HG02642 (cell line): ENCODE data around the gene SDK1.

Experiments used
- ATAC-seq: cut with Tn5 transposase; IDR thresholded peaks from one replicate; pipeline ENCODE4 v1.9.1; 2021; ENCODE audit warnings: mild to moderate bottlenecking; ENCODE audit not compliant: unreplicated experiment, poor library complexity

The SDK1 gene, protein sequence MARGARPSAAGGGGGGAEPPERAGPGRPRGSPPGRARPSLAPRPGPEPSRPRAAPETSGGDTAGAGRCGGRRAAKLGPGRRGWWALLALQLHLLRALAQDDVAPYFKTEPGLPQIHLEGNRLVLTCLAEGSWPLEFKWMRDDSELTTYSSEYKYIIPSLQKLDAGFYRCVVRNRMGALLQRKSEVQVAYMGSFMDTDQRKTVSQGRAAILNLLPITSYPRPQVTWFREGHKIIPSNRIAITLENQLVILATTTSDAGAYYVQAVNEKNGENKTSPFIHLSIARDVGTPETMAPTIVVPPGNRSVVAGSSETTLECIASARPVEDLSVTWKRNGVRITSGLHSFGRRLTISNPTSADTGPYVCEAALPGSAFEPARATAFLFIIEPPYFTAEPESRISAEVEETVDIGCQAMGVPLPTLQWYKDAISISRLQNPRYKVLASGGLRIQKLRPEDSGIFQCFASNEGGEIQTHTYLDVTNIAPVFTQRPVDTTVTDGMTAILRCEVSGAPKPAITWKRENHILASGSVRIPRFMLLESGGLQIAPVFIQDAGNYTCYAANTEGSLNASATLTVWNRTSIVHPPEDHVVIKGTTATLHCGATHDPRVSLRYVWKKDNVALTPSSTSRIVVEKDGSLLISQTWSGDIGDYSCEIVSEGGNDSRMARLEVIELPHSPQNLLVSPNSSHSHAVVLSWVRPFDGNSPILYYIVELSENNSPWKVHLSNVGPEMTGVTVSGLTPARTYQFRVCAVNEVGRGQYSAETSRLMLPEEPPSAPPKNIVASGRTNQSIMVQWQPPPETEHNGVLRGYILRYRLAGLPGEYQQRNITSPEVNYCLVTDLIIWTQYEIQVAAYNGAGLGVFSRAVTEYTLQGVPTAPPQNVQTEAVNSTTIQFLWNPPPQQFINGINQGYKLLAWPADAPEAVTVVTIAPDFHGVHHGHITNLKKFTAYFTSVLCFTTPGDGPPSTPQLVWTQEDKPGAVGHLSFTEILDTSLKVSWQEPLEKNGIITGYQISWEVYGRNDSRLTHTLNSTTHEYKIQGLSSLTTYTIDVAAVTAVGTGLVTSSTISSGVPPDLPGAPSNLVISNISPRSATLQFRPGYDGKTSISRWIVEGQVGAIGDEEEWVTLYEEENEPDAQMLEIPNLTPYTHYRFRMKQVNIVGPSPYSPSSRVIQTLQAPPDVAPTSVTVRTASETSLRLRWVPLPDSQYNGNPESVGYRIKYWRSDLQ (N-terminal part only)

DNA sequence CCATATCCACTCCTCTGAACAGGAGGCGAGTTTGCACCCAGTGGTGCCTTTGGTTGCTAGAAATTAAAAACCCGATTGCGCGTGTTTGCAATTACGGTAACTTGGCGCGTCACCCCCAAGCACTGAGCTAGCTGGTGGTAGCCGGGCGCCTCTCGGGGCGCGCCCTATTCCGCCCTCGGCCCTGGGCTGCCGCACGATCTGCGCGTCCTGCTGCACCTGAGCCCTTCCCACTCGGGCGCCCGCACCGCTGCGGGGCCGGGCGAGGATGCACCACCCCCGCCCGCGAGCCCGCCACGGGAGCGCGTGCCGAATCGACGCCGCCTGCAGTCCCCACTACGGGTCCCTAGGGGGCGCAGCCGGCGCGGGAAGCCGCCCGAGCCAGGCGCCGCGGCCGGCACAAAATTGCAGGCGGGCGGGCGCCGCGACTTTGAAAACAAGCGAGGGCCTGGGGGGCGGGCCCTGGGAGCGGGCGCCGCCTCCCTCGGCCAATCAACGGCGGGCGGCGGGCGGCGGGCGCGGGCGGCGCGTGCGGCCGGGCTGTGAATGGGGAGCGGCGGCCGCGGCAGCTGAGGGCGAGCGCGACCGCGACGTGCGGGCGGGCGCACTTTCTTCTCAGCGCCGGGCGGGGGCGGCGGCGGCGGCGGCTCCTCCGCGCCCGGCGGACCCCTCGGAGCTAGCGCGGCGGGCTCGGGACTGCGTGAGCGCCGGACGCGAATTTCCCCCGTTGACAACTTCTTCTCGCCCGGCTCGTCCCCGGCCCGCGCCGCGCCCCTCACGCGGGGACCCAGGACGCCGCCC is at the start of gene SDK1:
SDK1 (plus strand) TSS at position 602 of the 798 bp plus-strand sequence. CDS start 335 bp downstream, outside the sequence.
- ATAC-seq = peak; percentile 90

DNA sequence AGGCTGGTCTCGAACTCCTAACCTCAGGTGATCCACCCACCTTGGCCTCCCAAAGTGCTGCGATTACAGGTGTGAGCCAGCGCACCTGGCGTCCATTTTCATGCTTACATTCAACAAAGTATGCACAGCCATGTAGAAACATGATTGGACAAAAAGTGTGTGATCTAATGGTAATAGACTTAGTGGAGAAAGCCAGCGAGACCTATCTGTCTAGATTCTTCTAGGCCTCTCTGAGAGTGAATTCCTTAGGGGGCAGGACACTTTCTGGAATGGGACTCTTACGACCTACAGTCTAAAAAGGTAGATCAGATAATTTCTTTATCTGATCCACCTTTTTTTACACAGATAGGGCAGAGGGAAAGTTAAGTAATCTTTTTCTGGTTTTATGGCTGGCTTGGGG is 46.3 kb upstream of the SDK1 start:
- ATAC-seq = no peak

DNA sequence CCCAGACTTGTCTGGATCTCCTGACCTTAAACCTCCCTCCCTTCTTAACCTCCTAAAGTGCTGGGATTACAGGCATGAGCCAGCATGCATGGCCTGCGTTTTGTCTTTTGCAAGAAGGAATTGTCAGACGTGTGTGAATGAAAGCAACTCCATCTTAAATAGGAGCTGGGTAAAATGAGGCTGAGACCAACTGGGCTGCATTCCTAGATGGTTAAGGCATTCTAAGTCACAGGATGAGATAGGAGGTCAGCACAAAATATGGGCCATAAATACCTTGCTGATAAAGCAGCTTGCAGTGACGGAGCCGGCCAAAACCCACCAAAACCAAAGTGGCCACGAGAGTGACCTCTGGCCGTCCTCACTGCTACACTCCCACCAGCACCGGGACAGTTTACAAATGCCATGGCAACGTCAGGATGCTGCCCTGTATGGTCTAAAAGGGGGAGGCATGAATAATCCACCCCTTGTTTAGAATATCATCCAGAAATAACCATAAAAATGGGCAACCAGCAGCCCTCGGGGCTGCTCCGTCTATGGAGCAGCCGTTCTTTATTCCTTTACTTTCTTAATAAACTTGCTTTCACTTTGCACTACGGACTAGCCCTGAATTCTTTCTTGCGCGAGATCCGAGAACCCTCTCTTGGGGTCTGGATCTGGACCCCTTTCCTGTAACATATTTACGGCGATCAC is 41.2 kb upstream of the SDK1 start:
- no peak for ATAC-seq

DNA sequence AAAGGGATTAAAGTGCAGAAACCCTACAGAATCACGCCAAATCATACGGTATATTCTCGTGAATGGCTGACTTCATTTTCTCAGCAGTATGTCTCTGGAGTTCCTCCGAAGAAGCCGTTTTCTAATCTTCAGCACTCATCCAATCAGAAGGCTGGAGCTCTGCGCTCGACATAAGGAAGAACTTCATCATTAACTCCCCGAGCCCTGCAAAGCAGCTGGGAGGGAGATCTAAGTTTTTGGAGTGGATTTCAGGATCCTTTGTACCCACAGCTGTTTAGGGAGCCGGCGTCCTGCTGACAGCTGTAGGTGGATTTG is 40.7 kb upstream of the SDK1 start:
- ATAC-seq = no peak

DNA sequence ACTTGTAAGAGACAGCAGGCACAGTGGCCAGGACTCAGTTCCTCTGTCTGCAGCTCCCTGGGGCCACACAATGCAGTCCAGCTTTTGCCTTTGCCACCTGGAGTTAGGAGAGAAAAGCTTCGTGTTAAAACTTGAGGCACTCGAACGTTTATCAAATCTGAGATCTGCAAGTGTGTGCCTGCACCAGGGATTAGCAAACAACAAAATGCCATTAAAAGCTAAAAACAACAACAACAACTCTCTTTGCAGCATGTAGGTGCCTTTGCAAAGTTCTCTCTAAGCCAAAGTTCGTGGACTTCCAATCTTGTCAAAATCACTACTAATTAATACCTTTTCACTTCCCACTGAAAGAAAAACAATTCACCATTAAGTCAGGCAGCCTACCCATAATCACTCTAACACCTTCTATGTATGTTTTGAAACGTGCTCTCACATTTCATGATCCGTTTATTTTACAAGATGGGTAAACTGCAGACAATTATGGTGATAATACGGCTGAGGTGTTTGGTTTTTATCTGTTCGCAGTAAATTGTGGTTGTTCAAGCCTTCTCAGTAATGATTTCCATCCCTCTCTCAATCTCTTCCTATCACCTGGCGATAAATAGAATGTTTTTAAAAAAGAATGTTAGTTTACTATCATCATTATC is 36.2 kb upstream of the SDK1 start:
- no peak for ATAC-seq

DNA sequence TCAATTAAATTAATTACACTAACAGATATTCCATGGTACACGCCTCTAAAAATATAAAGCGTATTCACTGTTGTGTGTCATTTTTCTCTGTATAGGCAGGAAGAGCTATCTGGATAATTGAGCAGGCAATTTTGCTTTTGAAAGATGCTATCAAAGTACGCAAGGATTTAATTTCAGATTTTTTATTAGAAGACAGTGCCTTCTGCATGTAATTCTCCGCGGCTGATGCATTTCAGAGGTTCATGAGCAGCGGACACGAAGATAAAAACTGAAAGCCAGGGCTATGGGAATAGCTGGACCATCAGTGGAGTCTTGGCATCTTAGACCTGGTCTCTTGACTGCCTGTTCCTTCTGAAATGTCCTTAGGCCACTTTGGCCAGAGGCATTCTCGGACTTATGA is 35.7 kb upstream of the SDK1 start:
- ATAC-seq = no peak

DNA sequence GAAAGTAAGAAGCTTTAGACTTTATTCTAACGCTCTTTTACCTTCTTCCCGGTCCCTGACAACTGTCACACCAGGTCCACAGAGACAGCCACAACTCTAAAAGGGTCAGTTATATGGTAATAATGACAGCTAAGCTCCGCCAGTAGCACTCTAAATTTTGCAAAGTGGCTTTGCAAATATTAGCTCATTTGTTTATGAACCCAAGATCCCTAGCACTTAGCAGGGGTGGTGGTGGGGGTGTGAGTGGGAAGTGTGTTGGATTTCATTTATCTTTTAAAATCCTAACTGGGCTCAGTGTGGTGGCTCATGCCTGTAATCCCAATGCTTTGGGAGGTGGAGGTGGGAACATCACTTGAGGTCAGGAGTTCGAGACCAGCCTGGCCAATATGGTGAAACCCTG is 34.8 kb upstream of the SDK1 start:
- ATAC-seq = no peak

DNA sequence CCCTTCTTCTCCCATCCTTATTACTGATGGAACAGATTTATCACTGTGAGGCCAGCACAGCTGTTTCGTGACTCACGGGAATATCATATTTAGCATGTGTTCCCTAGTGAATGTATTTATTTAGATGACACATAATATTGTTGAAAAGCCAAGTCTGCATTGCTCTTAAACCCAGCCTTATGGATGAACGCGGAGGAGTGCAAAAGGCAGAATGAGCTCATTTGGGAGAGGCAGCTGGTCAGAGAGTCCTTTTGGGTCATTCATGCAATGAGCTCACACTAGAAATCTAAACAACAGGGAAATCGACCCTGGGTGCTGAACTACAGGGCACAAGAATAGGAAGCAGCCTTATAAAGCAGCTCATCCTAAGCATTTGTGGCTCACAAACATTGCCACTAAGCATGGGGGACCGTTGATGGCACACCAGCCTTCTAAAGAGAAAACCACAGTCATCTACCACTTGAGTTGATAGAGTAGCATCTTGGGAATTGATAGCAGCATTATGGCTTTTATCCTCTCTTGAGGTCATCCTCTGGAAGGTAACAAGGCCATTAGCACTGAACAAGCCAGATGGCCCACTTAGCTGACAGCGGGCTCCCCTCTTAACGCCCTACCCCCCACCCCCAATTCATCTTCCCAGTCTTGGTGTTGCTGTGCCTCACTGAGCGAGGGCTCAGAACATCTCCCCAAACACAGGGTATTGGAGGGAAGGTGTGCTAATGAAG is 32.9 kb upstream of the SDK1 start:
- no peak for ATAC-seq

DNA sequence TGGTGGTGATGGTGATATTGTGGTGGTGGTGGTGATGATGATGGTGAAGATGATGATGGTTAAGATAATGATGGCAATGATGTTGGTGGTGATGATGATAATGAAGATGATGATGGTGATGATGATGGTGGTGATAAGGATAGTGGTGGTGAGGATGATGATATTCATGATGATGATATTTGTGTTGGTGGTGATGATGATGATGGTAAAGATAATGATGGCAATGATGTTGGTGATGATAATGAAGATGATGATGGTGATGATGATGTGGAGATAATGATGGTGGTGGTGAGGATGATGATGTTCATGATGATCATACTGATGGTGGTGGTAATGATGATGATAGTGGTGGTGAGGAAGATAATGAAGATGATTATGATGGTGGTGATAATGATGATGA is 30.7 kb upstream of the SDK1 start:
- ATAC-seq = no peak

DNA sequence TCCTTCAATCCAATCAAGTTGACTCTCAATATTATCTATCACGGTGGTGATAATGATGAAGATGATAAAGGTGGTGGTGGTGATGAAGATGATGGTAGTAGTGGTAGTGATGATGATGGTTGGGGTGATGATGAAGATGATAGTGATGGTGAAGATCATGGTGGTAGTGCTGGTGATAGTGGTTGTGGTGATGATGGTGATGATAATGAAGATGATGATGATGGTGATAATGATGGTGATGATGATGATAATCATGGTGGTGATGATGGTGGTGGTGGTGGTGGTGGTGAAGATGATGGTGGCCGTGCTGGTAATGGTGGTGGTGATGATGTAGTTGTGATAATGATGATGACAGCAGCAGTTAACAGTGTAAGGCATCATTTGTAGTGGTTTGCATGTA is 29.8 kb upstream of the SDK1 start:
- ATAC-seq = no peak

DNA sequence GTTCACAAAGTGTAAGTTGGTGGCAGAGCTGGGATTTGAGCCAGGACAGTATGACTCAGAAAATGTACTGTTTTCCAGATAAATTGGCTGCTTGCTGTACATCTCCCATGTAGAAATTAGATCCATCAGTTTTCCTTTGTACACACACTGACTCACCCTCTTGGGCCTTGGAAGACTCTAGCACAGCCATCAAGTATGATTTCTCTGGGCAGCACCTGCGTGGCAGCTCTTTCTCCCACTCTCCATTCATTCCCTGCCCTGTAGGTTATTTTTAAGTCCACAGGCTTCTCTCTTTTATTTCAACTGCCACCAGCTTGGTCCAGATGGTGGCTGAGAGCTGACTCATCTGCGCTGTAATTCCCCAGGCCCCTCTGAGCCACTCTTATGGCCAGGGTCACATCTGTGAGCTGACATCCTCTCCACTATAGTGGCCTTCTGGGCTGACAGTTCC is 28.3 kb upstream of the SDK1 start:
- ATAC-seq = no peak

DNA sequence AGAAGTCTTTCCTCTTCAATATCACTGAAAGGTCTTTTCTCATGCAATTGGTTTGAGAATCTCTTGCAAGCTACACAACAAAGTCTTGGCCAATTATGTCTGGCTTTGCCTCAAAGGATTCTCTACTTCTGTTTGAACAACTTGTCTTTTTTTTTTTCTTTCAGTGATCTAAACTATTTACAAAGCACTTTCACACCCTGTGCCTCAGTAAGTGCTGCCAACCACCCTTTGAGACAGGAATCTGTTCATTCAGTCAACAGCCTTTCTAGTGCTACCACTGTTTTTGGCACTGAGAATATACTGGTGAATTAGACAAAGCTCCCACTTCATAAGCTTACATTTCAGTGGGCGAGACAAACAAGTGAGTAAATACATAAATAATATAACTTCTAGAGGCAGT is 26.9 kb upstream of the SDK1 start:
- no peak for ATAC-seq

DNA sequence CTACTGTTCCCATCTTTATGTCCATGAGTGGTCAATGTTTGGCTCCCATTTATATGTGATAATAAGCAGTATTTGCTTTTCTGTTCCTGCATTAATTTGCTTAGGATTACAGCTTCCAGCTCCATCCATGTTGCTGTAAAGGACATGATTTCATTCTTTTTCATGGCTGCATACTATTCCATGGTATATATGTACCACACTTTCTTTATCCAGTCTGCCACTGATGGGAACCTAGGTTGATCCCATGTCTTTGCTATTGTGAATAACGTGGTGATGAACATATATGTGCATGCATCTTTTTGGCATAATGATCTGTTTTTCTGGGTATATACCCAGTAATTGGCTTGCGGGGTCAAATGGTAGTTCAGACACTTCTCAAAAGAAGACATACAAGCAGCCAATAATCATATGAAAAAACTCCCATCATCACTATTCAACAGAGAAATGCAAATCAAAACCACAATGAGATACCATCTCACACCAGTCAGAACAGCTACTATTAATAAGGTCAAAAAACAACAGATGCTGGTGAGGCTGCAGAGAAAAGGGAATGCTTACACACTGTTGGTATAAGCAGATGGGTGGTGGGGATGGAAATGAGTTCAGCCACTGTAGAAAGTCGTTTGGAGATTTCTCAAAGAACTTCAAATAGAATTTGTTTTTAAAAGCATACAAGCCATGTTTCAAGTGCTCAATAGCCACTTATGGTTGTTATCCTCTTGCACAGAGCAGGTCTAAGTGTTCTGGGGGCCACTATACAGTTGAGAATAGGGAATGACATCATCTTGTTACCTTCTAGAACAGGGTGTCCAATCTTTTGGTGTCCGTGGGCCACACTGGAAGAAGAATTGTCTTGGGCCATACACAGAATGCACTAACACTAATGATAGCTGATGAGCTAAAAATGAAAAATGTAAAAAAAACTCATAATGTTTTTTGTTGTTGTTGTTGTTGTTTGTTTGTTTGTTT is 23.2 kb upstream of the SDK1 start:
- ATAC-seq = no peak

DNA sequence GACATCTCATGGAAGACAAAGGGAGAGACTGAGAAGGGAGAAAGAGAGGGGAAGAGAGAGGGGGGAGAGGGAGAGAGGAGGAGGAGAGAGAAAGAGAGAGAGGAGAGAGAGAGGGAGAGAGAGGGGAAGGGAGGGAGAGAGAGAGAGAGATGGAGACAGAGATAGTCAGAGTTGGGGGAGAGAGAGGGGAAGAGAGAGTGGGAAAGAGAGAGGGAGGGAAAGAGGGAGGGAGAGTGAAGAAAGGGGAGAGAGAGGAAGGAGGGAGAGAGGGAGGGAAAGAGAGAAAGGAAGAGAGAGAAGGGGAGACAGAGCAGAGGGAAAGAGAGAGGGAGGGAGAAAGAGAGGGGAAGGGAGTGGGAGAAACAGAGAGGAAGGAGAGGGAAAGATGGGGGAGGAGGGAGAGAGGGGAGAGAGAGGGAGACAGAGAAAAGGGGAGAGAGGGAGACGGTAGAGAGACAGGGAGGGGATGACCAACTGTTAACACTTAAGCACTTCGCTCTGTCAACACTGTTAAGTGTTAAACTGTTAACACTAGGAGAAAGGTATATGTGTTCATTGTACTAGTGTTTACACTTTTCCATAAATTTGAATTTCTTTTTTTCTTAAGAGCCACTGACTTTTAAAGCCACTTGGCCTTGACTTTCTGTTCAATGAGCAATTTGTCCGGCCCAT is 21.8 kb upstream of the SDK1 start:
- ATAC-seq = no peak

DNA sequence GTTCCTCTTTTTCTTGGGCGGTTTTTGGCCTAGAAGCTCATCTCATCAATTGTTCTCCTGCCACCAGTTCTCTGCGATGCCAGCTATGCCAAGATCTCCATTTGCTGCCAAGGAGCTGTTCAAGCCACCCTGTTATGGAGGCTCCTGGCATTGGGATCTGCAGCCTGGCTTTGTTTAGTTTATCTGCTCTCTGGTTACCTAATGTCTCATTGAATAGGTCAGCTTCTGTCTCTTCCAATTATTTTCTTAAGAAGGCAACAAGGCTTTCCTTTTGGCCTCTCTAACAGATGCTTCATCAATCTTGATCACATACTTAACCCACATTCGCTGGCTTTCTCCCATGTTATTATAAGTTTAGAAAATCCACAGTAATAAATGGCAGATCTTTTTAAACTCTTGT is 20.6 kb upstream of the SDK1 start:
- ATAC-seq = no peak

DNA sequence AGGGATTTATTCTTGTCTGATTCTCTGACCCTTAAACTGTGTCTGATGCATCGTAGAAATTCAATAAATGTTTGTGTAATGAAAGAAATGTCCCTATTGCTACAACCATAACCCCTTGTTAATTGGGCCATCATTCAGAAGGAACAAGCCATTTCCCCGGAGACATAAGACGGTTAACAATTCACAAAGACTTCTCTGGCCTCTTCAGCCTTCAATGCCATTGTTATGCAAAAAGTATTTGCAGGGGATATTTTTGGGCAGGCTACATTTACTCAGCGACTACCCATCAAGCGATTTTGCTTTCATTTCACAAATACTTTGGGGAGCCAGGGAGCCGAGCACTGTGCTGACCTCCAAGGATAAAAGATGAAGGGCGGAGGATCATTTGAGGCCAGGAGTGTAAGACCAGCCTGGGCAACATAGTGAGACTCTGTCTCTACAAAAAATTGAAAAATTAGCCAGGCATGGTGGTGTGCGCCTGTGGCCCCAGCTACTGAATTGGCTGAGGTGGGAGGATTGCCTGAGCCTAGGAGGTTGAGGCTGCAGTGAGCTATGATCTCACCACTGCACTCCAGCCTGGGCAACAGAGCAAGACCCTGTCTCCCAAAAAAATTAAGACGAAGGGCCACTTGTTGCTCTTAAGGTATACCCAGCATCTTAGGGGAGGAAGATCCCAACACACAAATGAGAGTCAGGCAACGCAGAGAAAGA is 20.0 kb upstream of the SDK1 start:
- ATAC-seq = no peak
